HG03571 (cell line): ENCODE data around the gene MICA.
A peak's percentile ranks its signal among the peaks of the same experiment; 100 is the strongest.
"Not testable (repeated sequence)": the region's sequence is repeated elsewhere in the genome, so short reads cannot be mapped to it uniquely, and the experiment has no call there.

ENCODE experiments used
- ATAC-seq: cut with Tn5 transposase; IDR thresholded peaks from one replicate; pipeline ENCODE4 v1.9.1; 2021; ENCODE audit not compliant: unreplicated experiment

The MICA gene

GRCh38 chr6:31403283-31404060, at the start of gene MICA:
TSS of gene MICA (plus strand) at chr6:31403595. CDS start at chr6:31403633, 38 bp downstream.
- ATAC-seq = peak; percentile 66

DNA sequence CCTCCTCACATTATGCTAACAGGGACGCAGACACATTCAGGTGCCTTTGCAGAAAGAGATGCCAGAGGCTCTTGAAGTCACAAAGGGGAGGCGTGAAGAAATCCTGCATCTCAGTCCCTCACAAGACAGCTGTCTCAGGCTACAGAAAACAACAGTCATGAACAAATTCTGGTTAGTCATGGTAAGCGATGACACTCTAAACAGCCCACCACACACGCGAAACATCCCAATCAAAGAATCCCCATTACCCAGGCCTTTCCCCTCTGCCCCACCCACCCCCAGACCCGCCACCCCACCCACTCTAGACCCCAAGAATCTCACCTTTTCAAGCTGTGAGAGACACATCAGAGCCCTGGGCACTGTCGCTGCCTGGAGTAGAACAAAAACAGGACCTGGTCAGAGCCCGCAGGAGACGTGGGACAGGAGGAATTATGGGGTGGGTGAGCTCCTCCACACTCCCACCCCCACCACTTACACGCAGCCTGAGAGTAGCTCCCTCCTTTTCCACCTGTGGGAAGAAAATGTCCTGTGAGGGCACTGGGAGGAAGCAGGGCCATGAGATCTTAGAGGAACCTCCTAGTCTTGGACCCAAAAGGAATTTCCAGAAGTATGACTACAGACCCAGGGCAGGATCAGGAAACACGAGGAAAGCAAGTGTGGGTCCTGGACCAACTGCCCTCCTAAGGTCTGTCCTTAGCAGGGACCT, 49.1 kb upstream of the MICA start:
- no peak for ATAC-seq

GRCh38 chr6:31354864-31355582, 48.4 kb upstream of the MICA start:
- ATAC-seq = no peak

DNA sequence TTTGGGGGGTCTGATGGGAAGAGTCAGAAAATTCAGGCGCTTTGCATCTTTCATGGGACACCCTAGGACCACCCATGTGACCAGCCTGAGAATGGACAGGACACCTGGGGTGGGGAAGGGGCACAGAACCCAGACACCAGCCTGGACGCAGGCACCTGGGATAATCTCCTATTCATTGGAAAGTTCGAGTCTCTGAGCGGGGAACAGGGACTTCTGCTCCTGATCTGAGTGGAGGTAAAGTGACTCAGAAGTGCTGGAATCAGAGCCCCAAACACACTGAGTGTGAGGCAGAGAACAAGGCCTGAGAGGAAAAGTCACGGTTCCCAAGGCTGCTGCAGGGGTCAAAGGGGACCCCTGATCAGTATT, 47.8 kb upstream of the MICA start:
- ATAC-seq = no peak

DNA sequence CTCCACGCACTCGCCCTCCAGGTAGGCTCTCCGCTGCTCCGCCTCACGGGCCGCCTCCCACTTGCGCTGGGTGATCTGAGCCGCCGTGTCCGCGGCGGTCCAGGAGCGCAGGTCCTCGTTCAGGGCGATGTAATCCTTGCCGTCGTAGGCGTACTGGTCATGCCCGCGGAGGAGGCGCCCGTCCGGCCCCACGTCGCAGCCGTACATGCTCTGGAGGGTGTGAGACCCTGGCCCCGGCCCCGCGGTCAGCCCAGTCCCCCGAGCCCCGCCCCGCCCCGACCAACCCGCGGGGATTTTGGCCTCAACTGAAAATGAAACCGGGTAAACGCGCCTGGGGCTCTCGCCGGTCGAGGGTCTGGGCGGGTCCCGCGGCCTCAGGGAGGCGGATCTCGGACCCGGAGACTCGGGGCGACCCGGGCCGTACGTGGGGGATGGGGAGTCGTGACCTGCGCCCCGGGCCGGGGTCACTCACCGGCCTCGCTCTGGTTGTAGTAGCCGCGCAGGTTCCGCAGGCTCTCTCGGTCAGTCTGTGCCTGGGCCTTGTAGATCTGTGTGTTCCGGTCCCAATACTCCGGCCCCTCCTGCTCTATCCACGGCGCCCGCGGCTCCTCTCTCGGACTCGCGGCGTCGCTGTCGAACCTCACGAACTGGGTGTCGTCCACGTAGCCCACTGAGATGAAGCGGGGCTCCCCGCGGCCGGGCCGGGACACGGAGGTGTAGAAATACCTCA, 47.0 kb upstream of the MICA start:
- peak; percentile 6 for ATAC-seq

- peak; percentile 53 for ATAC-seq
Observed at GRCh38 chr6:31356946-31357466, 46.4 kb upstream of the MICA start, which contains the start of gene HLA-B. TSS of gene HLA-B (minus strand) at chr6:31357179. CDS start at chr6:31357158, 21 bp downstream.

DNA sequence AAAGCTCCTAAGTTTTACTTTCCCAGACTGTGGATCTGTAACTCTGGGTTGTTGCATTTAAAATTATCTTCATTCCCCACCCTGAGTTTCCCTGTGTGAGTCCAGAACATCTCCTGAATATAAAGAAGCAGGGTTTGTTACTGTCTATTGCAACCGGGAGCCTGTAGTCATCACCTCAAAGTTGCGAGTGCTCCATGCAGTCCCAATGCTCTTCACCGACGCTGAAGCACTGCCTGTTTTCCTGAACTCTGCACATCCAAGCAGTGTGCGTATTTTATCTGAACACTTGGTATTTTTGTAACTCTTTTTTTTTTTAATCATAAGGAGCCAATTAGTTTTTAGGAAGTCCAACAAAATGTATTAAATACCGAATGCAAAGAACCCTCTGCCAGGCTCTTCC, 45.5 kb upstream of the MICA start:
- no peak for ATAC-seq

DNA sequence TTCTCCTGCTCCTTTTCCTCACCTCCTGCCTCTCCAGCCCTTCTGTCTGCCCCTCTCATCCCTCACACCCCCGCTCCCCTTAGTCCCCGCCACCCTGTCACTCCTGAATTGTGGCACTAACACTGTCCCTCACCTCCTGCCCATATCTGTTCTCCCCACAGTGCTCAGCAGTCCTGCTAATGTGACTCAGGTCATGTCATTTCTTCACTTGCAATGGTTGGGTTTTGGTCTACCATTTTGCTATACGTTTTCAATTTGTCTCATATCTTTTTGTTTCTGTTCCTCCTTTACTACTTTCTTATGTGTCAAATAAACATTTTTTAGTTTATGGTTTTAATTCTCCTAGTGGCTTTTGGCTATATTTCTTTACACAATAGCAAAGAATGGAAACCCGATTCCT, 45.1 kb upstream of the MICA start:
- no peak for ATAC-seq

GRCh38 chr6:31359581-31359980, 43.8 kb upstream of the MICA start:
- no peak for ATAC-seq

GRCh38 chr6:31362751-31363150, 40.6 kb upstream of the MICA start:
- no peak for ATAC-seq

GRCh38 chr6:31363811-31364210, 39.6 kb upstream of the MICA start:
- no peak for ATAC-seq

DNA sequence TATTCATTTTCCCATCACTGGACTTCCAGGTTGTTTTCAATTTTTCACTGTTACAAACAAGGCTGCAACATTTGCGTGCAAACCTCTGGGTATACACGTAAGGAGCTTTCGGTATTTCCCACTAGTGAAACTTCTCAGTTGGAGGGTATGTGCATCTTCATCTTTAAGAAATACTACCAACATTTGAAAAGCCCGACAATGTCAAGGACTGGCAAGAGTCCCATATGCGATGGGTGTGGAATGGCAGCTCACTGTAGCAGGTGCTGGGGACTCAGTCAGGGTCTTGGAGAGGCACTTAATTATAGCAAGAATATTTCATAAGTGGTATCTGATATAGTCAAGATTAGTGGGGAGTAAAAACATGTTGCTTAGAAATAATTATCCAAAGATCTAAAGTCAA, 37.5 kb upstream of the MICA start:
- no peak for ATAC-seq

GRCh38 chr6:31366693-31367470, 36.5 kb upstream of the MICA start:
- peak; percentile 78 for ATAC-seq

DNA sequence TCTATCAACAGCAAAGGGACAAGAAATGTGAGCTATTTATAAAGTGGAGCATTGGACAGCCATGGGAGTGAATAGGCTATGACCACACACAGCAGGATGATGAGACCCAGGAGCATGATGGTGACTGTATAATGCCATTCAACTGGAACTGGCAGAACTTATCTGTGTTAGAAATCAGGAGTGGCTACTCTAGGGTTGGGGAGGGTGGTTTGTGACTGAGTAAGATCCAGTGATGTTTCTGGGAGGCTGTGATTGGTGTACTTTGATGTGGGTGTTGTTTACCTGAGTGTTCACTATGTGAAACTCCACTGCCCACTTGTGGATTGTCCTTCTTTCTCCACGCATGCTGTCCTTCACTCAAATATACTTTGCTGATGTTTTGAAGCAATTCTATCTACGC, 34.9 kb upstream of the MICA start:
- ATAC-seq = no peak

- not testable (repeated sequence) for ATAC-seq
Observed at GRCh38 chr6:31374118-31374517, 29.3 kb upstream of the MICA start.

DNA sequence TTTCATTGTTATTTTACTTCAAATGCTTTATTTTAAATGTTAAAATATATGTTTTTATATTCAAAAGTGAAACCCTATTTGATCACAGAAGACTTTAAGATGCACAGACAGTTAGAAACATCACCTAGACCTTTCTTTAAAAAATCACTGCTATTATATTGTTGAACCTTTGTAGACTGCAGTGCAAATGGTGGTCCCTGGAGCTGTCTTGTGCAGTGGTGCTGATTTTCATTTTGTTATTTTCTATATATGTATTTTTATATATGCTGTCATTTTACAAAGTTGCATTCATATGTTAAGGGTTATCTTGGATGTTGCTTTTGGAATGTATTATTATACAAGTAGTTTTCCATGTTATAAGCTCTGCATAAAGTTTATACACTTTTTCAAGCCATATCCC, 27.7 kb upstream of the MICA start:
- no peak for ATAC-seq

DNA sequence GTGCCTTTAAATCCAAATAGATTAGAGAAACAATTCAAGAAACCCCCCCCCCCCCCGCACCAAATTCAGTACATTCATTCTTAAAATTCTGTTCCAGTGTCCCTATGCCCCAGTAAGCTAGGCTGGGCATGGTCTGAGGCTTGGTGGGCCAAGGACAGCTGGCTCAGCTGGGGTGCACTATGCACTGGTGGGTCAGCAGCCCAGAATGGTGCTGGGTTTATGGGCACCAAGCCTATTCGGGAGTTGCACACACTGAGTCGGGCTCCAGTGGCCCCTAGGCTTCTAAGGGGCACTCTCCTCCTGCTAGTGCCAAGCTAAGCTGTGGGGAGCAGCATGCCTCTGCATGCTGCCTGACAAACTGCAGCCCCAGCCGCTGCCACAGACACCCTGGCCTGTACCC, 26.4 kb upstream of the MICA start:
- no peak for ATAC-seq

DNA sequence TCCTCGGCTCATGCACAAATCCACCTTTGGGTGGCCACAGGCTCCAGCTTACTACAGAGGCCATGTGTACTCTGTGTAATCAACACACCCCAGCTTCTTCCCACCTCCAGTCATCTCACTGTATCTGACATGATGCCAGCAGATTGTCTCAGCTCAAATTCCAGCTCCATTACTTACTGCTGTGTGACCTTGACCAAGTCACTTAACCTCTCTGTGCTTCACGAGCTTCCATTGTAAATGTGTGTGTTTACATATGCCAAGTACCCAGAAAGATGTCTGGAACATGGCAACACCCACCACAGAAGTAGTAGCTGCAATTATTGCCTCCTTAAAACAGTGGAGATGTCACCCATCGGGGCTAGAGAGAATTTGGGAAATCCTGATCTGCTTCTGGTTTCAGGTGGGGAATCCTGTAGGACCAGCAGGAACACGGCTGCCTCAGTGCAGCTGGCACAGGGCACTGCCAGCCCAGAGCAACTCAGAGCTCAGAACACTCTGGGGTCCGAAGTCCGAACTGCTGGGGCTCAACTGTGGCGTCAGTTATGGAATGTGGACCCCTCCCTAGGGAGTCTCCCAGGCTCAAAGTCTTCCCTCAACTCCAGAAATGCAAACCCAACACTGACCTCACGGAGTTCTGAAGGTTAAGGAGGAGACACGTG, 25.2 kb upstream of the MICA start:
- ATAC-seq = no peak

DNA sequence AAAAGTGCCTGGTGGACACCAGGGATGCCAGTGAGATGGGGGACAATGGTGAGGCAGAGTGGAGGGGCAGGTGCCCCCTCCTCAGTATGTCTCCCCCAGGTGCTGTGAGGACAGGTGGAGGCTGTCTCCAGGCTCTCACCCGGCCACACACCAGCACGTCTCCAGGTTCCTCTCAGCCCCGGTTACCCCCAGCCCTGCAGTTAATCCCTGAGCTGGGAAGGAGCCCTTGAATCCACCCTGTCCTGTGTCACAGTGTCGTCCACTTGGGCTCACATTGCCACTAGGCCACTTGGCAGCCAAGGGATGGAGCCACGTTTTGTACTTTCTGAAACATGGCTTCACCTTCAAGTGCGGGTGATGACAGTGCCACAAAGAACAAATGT, 24.7 kb upstream of the MICA start:
- no peak for ATAC-seq

DNA sequence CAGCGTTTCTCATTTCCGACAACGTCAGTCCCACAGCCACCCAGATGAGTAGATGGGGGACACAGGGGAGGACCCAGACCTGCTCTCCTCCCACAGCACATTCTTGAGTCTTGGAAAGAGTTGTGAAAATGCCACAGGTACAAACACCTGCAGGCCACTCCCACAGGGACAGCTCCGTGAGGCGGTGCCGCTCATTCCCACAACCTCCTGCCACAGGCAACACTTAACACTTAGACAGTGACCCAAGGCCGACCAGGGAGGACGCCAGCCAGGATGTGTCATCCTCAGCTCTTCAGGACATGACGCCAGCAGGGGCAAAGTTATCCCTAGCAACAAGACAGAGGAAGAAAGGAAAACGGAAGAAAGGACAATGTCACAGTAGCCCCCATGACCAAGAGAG, 23.5 kb upstream of the MICA start:
- ATAC-seq = no peak
